ENCODE results near the gene PARD6B. TPM values are rescaled to one million over a fixed set of nuclear protein-coding genes. Genes with fewer than 3 reads are reported as not detected.

Gene PARD6B
- total and polyA plus RNA-seq, 2 of the 13 experiments (the other 11 are each of a cell fraction or from before 2014, with no cell fraction given), result 6.9 to 22.2 TPM

GRCh38 chr20:50744143-50744792 is 12.9 kb downstream of the PARD6B start (continued):
- TF ChIP-seq ZMYM4 (CRISPR knock-in tag; IDR thresholded peaks at IDR 0.05) (peak; percentile 75; the same call in 1 of the 2 replicates), ZFP37 (CRISPR knock-in tag; IDR thresholded peaks at IDR 0.05; ENCODE audit: borderline replicate concordance) (no peak), KDM2A (CRISPR knock-in tag; IDR thresholded peaks at IDR 0.05; ENCODE audit: borderline replicate concordance, low read depth) (peak; percentile 74), PPARG (CRISPR knock-in tag; conservative IDR thresholded peaks at IDR 0.05) (peak; percentile 85), ZNF350 (CRISPR knock-in tag; IDR thresholded peaks at IDR 0.05; ENCODE audit: borderline replicate concordance, low read depth) (peak; percentile 82), SMYD3 (CRISPR knock-in tag; IDR thresholded peaks at IDR 0.05) (peak; percentile 28; the same call in 1 of the 2 replicates), ZNF609 (CRISPR knock-in tag; IDR thresholded peaks at IDR 0.05; ENCODE audit: borderline replicate concordance) (peak; percentile 70), ZNF224 (CRISPR knock-in tag; IDR thresholded peaks at IDR 0.05) (no peak), SPEN (CRISPR knock-in tag; IDR thresholded peaks at IDR 0.05; ENCODE audit: low read depth) (peak; percentile 91), RARG (CRISPR knock-in tag; IDR thresholded peaks at IDR 0.05; ENCODE audit: low read depth) (no peak; the same call in 1 of the 2 replicates), NFIC (IDR thresholded peaks at IDR 0.05; ENCODE audit: low read length) (peak; percentile 82), KLF16 (CRISPR knock-in tag; IDR thresholded peaks at IDR 0.05) (peak in 1 of 2 experiments; percentile 65; a peak in 1 of 4 replicates), ZBED4 (CRISPR knock-in tag; IDR thresholded peaks at IDR 0.05; ENCODE audit: borderline replicate concordance) (peak; percentile 23; the same call in 1 of the 2 replicates), MEIS2 (CRISPR knock-in tag; IDR thresholded peaks at IDR 0.05) (peak; percentile 47; the same call in 1 of the 2 replicates), FOXA1 (IDR thresholded peaks at IDR 0.05) (no peak), FOXA1 (CRISPR knock-in tag; IDR thresholded peaks at IDR 0.05) (peak; percentile 54), ZNF709 (CRISPR knock-in tag; IDR thresholded peaks at IDR 0.05) (0 out of 2 replicates have a peak, but pooled peaks have one; percentile 8), ZNF75D (CRISPR knock-in tag; IDR thresholded peaks at IDR 0.05; ENCODE audit: borderline replicate concordance) (no peak), ZNF264 (CRISPR knock-in tag; IDR thresholded peaks at IDR 0.05) (0 out of 2 replicates have a peak, but pooled peaks have one; percentile 37), MED1 (CRISPR knock-in tag; IDR thresholded peaks at IDR 0.05) (peak; percentile 87), KDM1A (CRISPR knock-in tag; IDR thresholded peaks at IDR 0.05) (peak; percentile 54; the same call in 1 of the 2 replicates), RFXAP (CRISPR knock-in tag; IDR thresholded peaks at IDR 0.05; ENCODE audit: borderline replicate concordance) (peak; percentile 33; the same call in 1 of the 2 replicates)

All from HepG2 (cell line).